GM23338 (cell line): ENCODE results near the gene USH1C. TPM values are rescaled to one million over a fixed set of nuclear protein-coding genes. Genes with fewer than 3 reads are reported as not detected.

Experiments used
- ATAC-seq: fragments of 200-7000 bp; cut with Tn5 transposase; 3 replicates; pipeline ENCODE4 v1.9.1; 2020
- DNase-seq: peaks from one replicate; pipeline ENCODE4 v3.0.0-alpha.2; 2015; ENCODE audit warnings: low spot score
- H2AFZ ChIP-seq: fragments of 200-600 bp; sonication (generic); 2 replicates; pipeline ENCODE4 v1.8.0; 2016; ENCODE audit warnings: antibody characterized with exemption, mild to moderate bottlenecking, moderate library complexity
- H3F3A ChIP-seq: fragments of 200-600 bp; sonication (generic); replicated peaks from 2 replicates; pipeline ENCODE4 v1.8.0; 2017; ENCODE audit warnings: antibody characterized with exemption, mixed run types, low read depth
- H3K27ac ChIP-seq: fragments of 200-600 bp; sonication (generic); 2 replicates; pipeline ENCODE4 v1.6.1; 2016; ENCODE audit warnings: low read depth
- H3K27me3 ChIP-seq: fragments of 200-600 bp; sonication (generic); 2 replicates; pipeline ENCODE4 v1.8.0; 2016; ENCODE audit warnings: mild to moderate bottlenecking, mixed run types, moderate library complexity; ENCODE audit not compliant: insufficient read depth
- H3K36me3 ChIP-seq: fragments of 200-600 bp; sonication (generic); 2 replicates; pipeline ENCODE4 v1.8.0; 2016; ENCODE audit warnings: mild to moderate bottlenecking; ENCODE audit not compliant: insufficient read depth
- H3K4me1 ChIP-seq: fragments of 200-600 bp; sonication (generic); 2 replicates; pipeline ENCODE4 v1.8.0; 2016; ENCODE audit warnings: mild to moderate bottlenecking, moderate library complexity; ENCODE audit not compliant: insufficient read depth
- H3K4me2 ChIP-seq: fragments of 200-600 bp; sonication (generic); 2 replicates; pipeline ENCODE4 v1.7.1; 2017; ENCODE audit warnings: mixed run types
- H3K4me3 ChIP-seq: fragments of 200-600 bp; sonication (generic); 2 replicates; pipeline ENCODE4 v1.6.1; 2016; ENCODE audit warnings: mixed run types
- H3K79me2 ChIP-seq: fragments of 200-600 bp; sonication (generic); replicated peaks from 2 replicates; pipeline ENCODE4 v1.8.0; 2017; ENCODE audit warnings: mild to moderate bottlenecking; ENCODE audit not compliant: insufficient read depth
- H3K9me2 ChIP-seq: fragments of 200-600 bp; sonication (generic); 2 replicates; pipeline ENCODE4 v1.8.0; 2017; ENCODE audit not compliant: insufficient read depth
- H4K20me1 ChIP-seq: fragments of 200-600 bp; sonication (generic); replicated peaks from 2 replicates; pipeline ENCODE4 v1.8.0; 2017; ENCODE audit warnings: mild to moderate bottlenecking; ENCODE audit not compliant: insufficient read depth
- H3K27ac Mint-ChIP-seq: 2 replicates; pipeline ENCODE4 v1.8.0; 2020; ENCODE audit warnings: inconsistent platforms, mild to moderate bottlenecking, moderate library complexity, mixed read lengths
- H3K27me3 Mint-ChIP-seq: 3 replicates; pipeline ENCODE4 v1.8.0; 2022; ENCODE audit warnings: low read depth, mild to moderate bottlenecking, moderate library complexity, mixed read lengths, inconsistent platforms; ENCODE audit not compliant: insufficient read depth, poor library complexity
- H3K36me3 Mint-ChIP-seq: 3 replicates; pipeline ENCODE4 v1.8.0; 2021; ENCODE audit warnings: low read depth, mild to moderate bottlenecking, inconsistent platforms, moderate library complexity, mixed read lengths
- H3K4me1 Mint-ChIP-seq: 3 replicates; pipeline ENCODE4 v1.8.0; 2020; ENCODE audit warnings: mild to moderate bottlenecking, inconsistent platforms, mixed read lengths
- H3K4me3 Mint-ChIP-seq: 3 replicates; pipeline ENCODE4 v1.8.0; 2021; ENCODE audit warnings: moderate library complexity, mild to moderate bottlenecking, inconsistent platforms, mixed read lengths
- H3K9me3 Mint-ChIP-seq: 3 replicates; pipeline ENCODE4 v1.8.0; 2020; ENCODE audit warnings: moderate library complexity, mild to moderate bottlenecking, inconsistent platforms, mixed read lengths
- EZH2 ChIP-seq: fragments of 200-600 bp; sonication (generic); IDR thresholded peaks from one replicate; pipeline ENCODE4 v1.8.0; 2017; ENCODE audit warnings: antibody characterized with exemption, mild to moderate bottlenecking, low read depth; ENCODE audit not compliant: unreplicated experiment
- EZH2phosphoT487 ChIP-seq: fragments of 200-600 bp; sonication (generic); IDR thresholded peaks from one replicate; pipeline ENCODE4 v1.8.1; 2018; ENCODE audit warnings: antibody characterized with exemption; ENCODE audit not compliant: unreplicated experiment
- JUNB ChIP-seq: IDR thresholded peaks from one replicate; pipeline ENCODE4 v1.6.1; 2016; ENCODE audit warnings: antibody characterized with exemption; ENCODE audit not compliant: unreplicated experiment
- POLR2AphosphoS5 ChIP-seq: IDR thresholded peaks from 2 replicates; pipeline ENCODE4 v1.6.1; 2016; ENCODE audit warnings: antibody characterized with exemption, low read depth
- ZNF114 ChIP-seq: fragments of 250-450 bp; sonication (Bioruptor Pico); IDR thresholded peaks from 2 replicates; pipeline ENCODE4 v1.5.0; 2020; ENCODE audit warnings: mild to moderate bottlenecking, moderate library complexity
- ZNF462 ChIP-seq: fragments of 250-450 bp; sonication (Bioruptor Pico); IDR thresholded peaks from 2 replicates; pipeline ENCODE4 v1.5.0; 2020; ENCODE audit warnings: mild to moderate bottlenecking, moderate library complexity
- polyA plus RNA-seq: library from polyadenylated mRNA; unstranded; fragments of >200 nt; fragmentation: Nextera tagmentation; extraction: Ambion mirVana; gene quantifications from 2 replicates; pipeline ENCODE4 v1.2.1, GENCODE V29; 2016
- total RNA-seq: library from RNA; depleted of rRNA; stranded (reverse); fragments of >200 nt; shearing (Covaris generic); gene quantifications from 2 replicates; pipeline ENCODE4 v1.2.3, GENCODE V29; 2014

USH1C gene
- total and polyA plus RNA-seq, 2 experiments from 2014 or later, result 1.3 to 1.8 TPM

- H3K9me3 Mint-ChIP-seq, result no peaks in the 10 kb centered on the region
- peaks cover 7% of the 10 kb centered on the region for H3K4me1 Mint-ChIP-seq
- H3K36me3 Mint-ChIP-seq, result no peaks in the 10 kb centered on the region
- no peak overlapping the region for H3K4me3 Mint-ChIP-seq
- no peak overlapping the region for H3K4me3 ChIP-seq
- no peaks in the 10 kb centered on the region for H3F3A ChIP-seq
- H3K79me2 ChIP-seq, result no peaks in the 10 kb centered on the region
- no peak for DNase-seq
- ATAC-seq, result no peak
- H3K27ac Mint-ChIP-seq, result no peak overlapping the region
- no peaks in the 10 kb centered on the region for H3K9me2 ChIP-seq
- no peaks in the 10 kb centered on the region for H4K20me1 ChIP-seq
- H3K4me2 ChIP-seq, result no peak overlapping the region
- H3K27me3 ChIP-seq, result no peaks in the 10 kb centered on the region
- H3K27ac ChIP-seq, result no peak overlapping the region
- peaks cover 5% of the 10 kb centered on the region for H3K27me3 Mint-ChIP-seq
- H3K36me3 ChIP-seq, result no peaks in the 10 kb centered on the region
- no peaks in the 10 kb centered on the region; the same call in 1 of the 2 replicates for H3K4me1 ChIP-seq
- no peak overlapping the region for H2AFZ ChIP-seq
- TF ChIP-seq ZNF114 (CRISPR knock-in tag) (no peak), EZH2 (no peak), POLR2AphosphoS5 (no peak), JUNB (no peak), EZH2phosphoT487 (no peak), ZNF462 (CRISPR knock-in tag) (no peak)
Measured at GRCh38 chr11:17528906-17529843, 15.0 kb downstream of the USH1C start.
